SIG-M5 (cell line): ENCODE measurements around the gene PDE6H.

Experiments
- DNase-seq: peaks from one replicate; lab custom pipeline; 2025; lab: John Stamatoyannopoulos, UW

Gene PDE6H

GRCh38 chr12:14951851-14952250 lies 21.0 kb upstream of the PDE6H start:
- DNase-seq: no peak

DNA sequence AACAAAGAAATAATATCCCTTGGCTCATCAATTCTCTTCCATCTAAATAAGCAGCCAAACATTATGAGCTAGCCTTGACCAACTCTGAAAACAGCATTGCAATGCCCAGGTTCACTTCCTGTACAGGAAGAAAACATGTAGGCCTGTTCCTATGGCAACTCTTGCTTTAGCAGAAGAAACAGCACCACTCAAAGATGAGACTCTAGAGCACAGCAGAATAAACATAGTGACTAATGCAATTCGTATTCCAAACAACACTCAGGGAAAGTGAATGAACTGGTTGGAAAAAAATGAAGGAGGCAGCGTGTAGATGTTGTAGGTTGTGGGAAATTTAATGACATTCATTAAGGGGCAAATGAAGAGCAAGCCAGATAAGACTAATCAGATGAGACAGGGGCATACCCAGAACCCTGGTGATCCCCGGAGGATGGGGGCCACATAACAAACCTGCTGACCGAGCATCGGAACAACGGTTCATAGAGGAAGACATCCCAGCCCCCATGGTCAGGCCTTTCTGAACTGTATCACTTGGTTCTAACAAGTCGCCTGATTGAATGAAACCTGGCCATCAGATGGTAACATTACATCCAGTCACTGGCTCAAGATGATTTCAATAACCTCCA lies 20.4 kb upstream of the PDE6H start:
- peak; percentile 59 for DNase-seq

DNA sequence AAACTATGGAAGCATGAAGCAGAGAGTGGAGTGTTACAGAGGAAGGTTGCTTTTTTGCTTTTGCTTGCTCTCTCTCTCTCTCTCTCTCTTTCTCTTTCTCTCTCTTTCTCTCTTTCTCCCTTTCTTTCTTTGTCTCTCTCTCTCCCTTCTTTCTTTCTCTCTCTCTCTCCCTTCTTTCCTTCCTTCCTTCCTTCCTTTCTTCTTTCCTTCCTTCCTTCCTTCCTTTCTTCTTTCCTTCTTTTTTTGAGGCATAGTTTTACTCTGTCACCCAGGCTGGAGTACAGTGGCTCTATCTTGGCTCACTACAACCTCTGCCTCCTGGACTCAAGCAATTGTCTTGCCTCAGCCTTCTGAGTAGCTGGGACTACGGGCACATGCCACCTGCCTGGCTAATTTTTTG lies 19.1 kb upstream of the PDE6H start:
- DNase-seq: no peak

DNA sequence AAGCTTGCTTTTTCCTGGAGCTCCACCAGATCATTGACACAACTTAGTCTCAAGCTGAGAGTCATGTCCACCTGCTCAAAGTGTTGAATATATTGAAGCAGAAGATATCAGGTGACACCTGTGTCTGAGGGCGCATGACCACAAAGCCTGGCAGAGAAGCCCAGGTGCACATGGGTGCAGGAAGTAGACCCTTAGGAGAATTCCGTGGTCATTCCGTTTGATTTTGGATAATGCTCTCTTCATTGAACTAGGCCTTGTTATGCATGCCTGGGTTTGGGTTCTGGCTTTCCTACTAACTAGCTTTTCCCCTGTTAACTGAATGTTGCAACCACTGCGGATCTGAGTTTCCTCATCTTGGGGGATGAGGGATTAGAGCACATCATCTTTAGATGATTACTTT lies 18.6 kb upstream of the PDE6H start:
- DNase-seq: no peak

DNA sequence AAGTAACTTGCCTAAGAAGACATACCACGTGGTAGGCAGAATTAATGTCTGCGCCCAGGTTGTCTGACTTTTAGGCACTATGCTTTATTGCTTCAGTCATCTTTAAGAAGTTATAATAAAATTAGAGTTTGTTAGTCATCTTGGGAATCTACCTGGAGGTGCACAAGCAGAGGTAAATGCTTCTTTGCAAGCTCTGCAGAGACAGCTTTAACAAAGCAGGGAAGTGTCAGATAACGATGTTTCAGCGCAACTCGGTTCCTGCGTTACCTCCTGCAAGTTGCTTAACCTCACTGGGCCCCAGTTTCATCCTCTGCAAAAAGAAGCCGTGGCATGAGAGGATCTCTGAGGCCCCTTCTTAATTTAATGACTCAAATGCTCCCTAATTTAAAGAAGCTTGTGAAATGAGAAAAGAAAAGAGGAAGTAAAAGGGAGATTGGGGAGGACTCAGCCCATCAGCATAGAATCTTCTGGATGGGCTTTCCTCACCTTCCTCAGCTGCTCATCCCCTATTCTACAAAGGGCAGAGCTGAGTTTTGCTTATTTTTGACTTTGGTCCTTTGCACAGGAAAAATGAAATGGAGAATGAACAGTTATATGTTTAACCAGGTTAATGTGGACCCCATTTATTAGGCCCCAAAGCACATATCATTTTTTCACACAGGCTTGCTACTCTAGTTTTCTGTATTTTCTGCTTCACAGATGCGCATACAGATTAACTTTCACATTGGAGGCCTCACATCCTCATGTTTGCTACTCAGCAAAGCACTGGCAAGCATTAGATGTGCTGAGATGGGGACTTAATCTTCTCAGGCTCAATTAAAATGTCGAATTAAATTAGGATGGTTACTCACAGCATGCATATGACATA lies 16.6 kb upstream of the PDE6H start:
- peak; percentile 92 for DNase-seq

- no peak for DNase-seq
These were observed 15.9 kb upstream of the PDE6H start for GRCh38 chr12:14956905-14957304.

DNA sequence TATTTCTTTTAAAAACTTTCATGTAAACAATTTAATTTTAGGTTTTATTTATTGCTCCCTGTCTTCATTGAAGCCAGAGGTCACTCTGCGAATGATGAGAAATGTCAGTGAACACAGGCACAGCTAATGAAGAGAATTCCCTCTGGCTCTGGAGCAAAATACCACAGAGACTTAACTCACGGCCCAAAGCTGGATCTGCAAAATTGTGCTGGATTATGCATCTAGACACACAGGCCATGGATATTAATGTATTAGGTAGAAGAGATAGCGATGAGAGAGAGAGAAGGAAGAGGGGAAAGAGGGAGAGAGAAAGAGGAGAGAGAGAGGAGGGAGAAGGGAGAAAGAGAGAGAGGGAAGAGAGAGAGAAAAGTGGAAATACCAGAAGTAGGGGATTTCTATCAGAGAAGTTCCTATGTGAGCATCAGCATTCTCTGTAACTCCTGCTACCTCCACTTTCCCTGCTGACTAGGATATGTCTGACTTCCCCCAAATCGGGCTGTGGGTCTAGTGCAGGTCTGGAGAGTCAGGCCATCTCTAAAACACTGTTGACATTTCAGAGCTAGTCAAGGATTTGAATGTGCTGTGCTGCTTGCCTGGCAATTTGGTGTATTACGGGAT lies 15.2 kb upstream of the PDE6H start:
- DNase-seq: no peak

DNA sequence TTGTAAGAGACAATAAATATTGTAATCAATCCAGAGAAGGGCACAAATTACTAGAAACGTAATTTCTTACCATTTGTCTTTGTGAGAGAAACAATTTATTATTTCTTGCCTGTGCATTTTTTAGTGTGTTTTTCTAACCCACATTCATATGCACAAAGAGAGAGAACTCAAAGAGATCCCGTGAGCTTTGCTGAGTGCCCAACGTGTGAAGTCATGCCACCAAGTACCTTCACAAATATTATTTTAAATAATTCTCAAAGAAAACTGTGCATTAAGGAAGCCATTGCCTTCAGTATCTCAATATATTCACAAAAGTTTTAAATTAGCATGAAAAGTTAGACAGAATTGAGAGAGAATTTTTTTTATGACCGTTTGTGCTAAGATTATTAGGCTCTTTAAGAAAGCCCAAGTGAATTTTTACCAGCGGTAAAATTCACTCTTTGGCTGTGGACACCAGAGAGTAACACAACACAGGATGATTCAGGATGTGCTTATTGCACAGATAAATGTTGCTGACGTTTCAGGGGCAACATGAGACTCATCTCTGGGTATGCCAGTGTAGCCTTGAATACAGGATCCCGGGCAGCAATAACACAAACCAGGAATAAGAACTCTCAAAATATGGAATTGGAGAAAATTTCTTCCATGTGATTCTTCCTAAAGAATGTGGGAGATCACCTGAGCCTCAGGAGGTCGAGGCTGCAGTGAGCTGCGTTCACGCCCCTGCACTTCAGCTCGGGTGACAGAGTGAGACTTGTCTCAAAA lies 14.3 kb upstream of the PDE6H start:
- no peak for DNase-seq

GRCh38 chr12:14959126-14959440 lies 13.8 kb upstream of the PDE6H start:
- DNase-seq: no peak

DNA sequence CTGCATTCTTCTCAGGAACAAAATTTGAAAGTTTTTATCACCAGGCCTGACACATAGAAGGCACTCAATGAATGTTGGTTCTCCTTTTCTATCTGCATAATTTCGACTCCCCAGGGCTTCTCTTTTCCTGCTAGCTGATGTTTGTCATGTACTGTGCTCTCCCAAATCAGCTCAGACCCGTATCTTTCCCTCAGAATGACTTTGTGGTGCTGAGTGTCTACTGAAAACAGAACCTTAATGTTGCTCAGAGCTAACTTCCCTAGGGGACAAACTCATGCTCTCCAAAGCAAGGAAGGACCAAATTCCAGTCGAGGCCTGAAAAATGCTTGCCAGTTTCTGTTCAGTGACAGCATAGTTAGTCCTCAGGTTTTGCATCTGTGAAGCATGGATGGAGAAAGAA lies 13.4 kb upstream of the PDE6H start:
- no peak for DNase-seq

DNA sequence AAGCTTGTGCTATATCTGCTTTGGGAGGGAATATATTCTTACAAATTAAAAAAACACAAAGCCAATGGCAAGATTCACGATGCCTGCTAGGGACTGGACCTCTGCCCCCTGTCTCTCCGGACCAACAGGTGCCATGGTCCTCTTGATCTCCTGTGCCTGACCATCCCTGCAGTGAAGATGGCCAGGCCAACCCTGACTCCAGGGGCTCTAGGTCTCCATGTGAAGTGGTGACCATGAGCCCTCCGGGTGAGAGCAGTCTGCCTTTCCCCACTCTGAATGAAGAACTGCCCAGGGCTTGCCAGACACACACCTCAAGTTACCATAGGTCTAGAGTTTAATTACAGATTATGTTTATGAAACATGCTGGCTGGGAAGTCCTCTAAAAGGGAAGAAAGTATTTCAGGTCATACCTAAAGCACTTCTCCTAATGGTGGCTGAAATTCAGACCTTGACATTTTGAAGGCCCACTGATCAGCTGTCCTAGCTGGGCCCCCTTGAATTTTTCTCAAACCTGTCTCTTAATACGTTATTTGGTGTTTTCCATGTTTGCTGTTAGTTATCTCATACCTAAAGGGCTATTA lies 12.8 kb upstream of the PDE6H start:
- no peak for DNase-seq

- peak; percentile 65 for DNase-seq
These were observed 12.0 kb upstream of the PDE6H start for GRCh38 chr12:14960548-14961465.

GRCh38 chr12:14961466-14962152 lies 11.2 kb upstream of the PDE6H start, which contains the start of gene ARHGDIB:
TSS of gene ARHGDIB (minus strand) at chr12:14961601. CDS start at chr12:14950712, 10,889 bp downstream.
- DNase-seq: peak; percentile 97

- no peak for DNase-seq
These were observed 10.7 kb upstream of the PDE6H start for GRCh38 chr12:14962153-14962539.

DNA sequence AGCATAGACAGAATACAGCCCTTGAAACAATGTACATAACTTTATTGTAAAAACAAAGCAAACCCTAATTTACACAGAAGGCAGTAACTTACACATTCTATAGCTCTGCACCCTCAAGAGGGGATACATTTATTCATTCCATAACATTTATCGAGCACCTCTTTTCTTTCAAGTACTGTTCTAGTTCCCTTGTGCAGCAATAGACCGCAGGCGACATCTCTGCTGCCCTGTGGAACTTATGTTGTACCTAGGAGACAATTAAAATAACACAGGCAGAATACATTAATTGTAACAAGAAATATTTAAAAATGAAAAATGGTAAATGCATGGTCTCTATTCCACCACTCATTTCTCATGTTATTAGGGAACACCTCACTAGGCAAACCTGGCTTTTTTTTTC lies 10.0 kb upstream of the PDE6H start:
- DNase-seq: no peak

DNA sequence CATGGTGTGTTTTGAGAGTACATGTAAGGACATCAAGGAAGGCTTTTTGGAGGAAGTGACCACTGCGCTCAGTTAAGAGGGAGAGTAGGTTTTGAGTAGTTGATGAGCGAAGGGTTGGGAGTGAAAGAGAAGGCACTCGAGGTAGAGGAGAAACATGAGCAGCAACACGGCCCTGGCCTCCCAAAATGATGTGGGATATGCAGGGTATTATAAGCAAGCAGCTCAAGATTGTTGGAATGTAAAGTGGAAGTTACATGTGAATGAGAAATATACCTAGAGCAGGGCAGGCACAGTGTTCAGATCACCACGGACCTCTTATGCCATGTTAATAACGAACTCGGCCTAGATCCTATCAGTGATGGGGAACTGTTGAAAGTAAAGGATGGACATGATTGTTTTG lies 9.3 kb upstream of the PDE6H start:
- DNase-seq: no peak

DNA sequence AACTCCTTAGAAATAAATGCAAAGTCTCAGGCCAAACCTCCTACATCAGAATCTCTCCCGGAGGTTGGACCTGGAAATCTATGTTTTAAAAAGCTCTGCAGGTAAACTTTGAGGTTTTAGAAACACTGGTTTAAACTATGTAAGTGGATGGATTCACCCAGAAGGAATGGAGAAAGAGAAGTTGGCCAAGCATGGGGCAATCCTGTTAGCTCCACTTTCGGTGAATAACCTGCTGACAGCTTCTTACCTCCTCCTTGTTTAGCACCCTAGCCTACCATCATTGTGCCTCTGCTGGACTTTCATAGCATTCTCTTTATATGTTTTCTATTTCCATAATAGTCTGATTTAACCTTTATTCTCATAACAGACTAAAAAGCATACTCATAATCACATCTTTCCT lies 8.4 kb upstream of the PDE6H start:
- DNase-seq: no peak

- DNase-seq: no peak
These were observed 7.6 kb upstream of the PDE6H start for GRCh38 chr12:14965221-14965620.

- DNase-seq: no peak
These were observed 4.4 kb upstream of the PDE6H start for GRCh38 chr12:14968478-14968877.

- DNase-seq: no peak
These were observed 2.4 kb upstream of the PDE6H start for GRCh38 chr12:14970473-14970872.

- no peak for DNase-seq
These were observed 1.8 kb downstream of the PDE6H start for GRCh38 chr12:14974633-14975032.
